CD14-positive monocyte (primary cell): ENCODE measurements around the gene SLC35F3. TPM values are rescaled to one million over a fixed set of nuclear protein-coding genes. Genes with fewer than 3 reads are reported as not detected.
A peak's percentile ranks its signal among the peaks of the same experiment; 100 is the strongest.

Experiments used
- DNase-seq, 3 donors: peaks; one replicate each; pipeline ENCODE4 v3.0.0-alpha.2; 2011 to 2022
- H2AFZ ChIP-seq: 2 replicates; pipeline ENCODE4 v1.6.0; 2012; ENCODE audit warnings: mild to moderate bottlenecking, low read depth, low read length, inconsistent platforms; ENCODE audit not compliant: insufficient read depth, poor library complexity, severe bottlenecking
- H3K27ac ChIP-seq, 2 donors: 1 replicate in 1 of 2; 2 replicates in 1 of 2; pipeline ENCODE4 v1.5.1; 2012 to 2013; ENCODE audit warnings: low read length in 2 of 2, control low read depth in 1 of 2, inconsistent platforms in 1 of 2, low read depth in 1 of 2, mild to moderate bottlenecking in 1 of 2
- H3K27me3 ChIP-seq, 2 donors: one replicate each; pipeline versions ENCODE4 v1.6.0 to v1.6.1; 2011 to 2013; ENCODE audit warnings: low read length in 2 of 2; ENCODE audit not compliant: control insufficient read depth in 2 of 2, insufficient read depth in 2 of 2
- H3K36me3 ChIP-seq, 2 donors: replicated peaks in 1 of 2; 1 replicate in 1 of 2; 2 replicates in 1 of 2; pipeline versions ENCODE4 v1.5.1 to v1.6.1; 2012 to 2013; ENCODE audit warnings: low read length in 2 of 2, control low read depth in 1 of 2, inconsistent platforms in 1 of 2, mild to moderate bottlenecking in 1 of 2; ENCODE audit not compliant: insufficient read depth in 2 of 2, control insufficient read depth in 1 of 2
- H3K4me1 ChIP-seq, 2 donors: 1 replicate in 1 of 2; 2 replicates in 1 of 2; pipeline versions ENCODE4 v1.5.1 to v1.6.1; 2012 to 2013; ENCODE audit warnings: low read length in 2 of 2, control low read depth in 1 of 2, inconsistent platforms in 1 of 2, mild to moderate bottlenecking in 1 of 2, moderate library complexity in 1 of 2; ENCODE audit not compliant: insufficient read depth in 2 of 2, control insufficient read depth in 1 of 2
- H3K4me2 ChIP-seq: replicated peaks from 2 replicates; pipeline ENCODE3; 2012; ENCODE audit warnings: low read length, moderate library complexity, mild to moderate bottlenecking; ENCODE audit not compliant: poor library complexity, severe bottlenecking; ENCODE audit errors: extremely low read depth
- H3K4me3 ChIP-seq, 3 experiments: fragments of 200-600 bp in 1 of 3; sonication (generic) in 1 of 3; replicated peaks in 1 of 3; 1 replicate in 2 of 3; 2 replicates in 1 of 3; pipeline ENCODE4 v1.5.1; 2011 to 2013; ENCODE audit warnings: low read length in 3 of 3, mild to moderate bottlenecking in 3 of 3, control low read depth in 2 of 3, low read depth in 2 of 3, inconsistent platforms in 1 of 3, moderate library complexity in 1 of 3
- H3K79me2 ChIP-seq: 2 replicates; pipeline ENCODE4 v1.6.0; 2012; ENCODE audit warnings: mild to moderate bottlenecking, control low read depth, inconsistent platforms, low read length, moderate library complexity; ENCODE audit not compliant: insufficient read depth
- H3K9ac ChIP-seq: 2 replicates; pipeline ENCODE4 v1.6.0; 2017; ENCODE audit warnings: low read length, mild to moderate bottlenecking; ENCODE audit not compliant: insufficient read depth, poor library complexity, severe bottlenecking
- H3K9me3 ChIP-seq, 2 donors: replicated peaks in 1 of 2; 1 replicate in 1 of 2; 2 replicates in 1 of 2; pipeline versions ENCODE4 v1.5.1 to v1.6.1; 2012 to 2013; ENCODE audit warnings: low read length in 2 of 2, control low read depth in 1 of 2; ENCODE audit not compliant: control insufficient read depth in 1 of 2, insufficient read depth in 1 of 2
- H4K20me1 ChIP-seq: 2 replicates; pipeline ENCODE4 v1.6.0; 2012; ENCODE audit warnings: mild to moderate bottlenecking, low read length, control low read depth, moderate library complexity; ENCODE audit not compliant: insufficient read depth
- H3K27ac Mint-ChIP-seq, 7 donors: one replicate each; pipeline ENCODE4 v1.8.0; 2020; ENCODE audit warnings: mild to moderate bottlenecking in 7 of 7, mixed read lengths in 7 of 7, moderate library complexity in 6 of 7, inconsistent platforms in 2 of 7
- H3K27me3 Mint-ChIP-seq, 3 donors: one replicate each; pipeline ENCODE4 v1.8.0; 2021 to 2022; ENCODE audit warnings: low read depth in 3 of 3, mild to moderate bottlenecking in 3 of 3, mixed read lengths in 3 of 3, moderate library complexity in 3 of 3, inconsistent platforms in 1 of 3
- H3K36me3 Mint-ChIP-seq, 2 donors: one replicate each; pipeline ENCODE4 v1.8.0; 2020; ENCODE audit warnings: mixed read lengths in 2 of 2, inconsistent platforms in 1 of 2, mild to moderate bottlenecking in 1 of 2
- H3K4me1 Mint-ChIP-seq: one replicate; pipeline ENCODE4 v1.8.0; 2020; ENCODE audit warnings: mild to moderate bottlenecking, mixed read lengths
- H3K4me3 Mint-ChIP-seq, 2 donors: one replicate each; pipeline ENCODE4 v1.8.0; 2020; ENCODE audit warnings: mild to moderate bottlenecking in 2 of 2, mixed read lengths in 2 of 2, moderate library complexity in 1 of 2
- H3K9me3 Mint-ChIP-seq, 7 donors: one replicate each; pipeline ENCODE4 v1.8.0; 2020 to 2022; ENCODE audit warnings: mixed read lengths in 7 of 7, mild to moderate bottlenecking in 6 of 7, moderate library complexity in 6 of 7, inconsistent platforms in 2 of 7
- WGBS: methylation state at CpG from one replicate; pipeline ENCODE4 v1.1.5; 2013; ENCODE audit warnings: missing lambda C conversion rate; ENCODE audit not compliant: insufficient coverage; 5-methylcytosine and 5-hydroxymethylcytosine counted together
- intact Hi-C, 2 donors: fragments of 100-400 bp; cut with micrococcal nuclease; formaldehyde crosslinking; loops; one replicate each; pipeline versions ENCODE4 v1.15.0 to v1.15.1; 2023
- polyA plus RNA-seq, 3 donors: library from polyadenylated mRNA; depleted of rRNA in 1 of 3; unstranded in 2 of 3; stranded (reverse) in 1 of 3; fragments of 300-500 nt in 2 of 3; fragments of >200 nt in 1 of 3; fragmentation: Illumina TruSeq in 2 of 3; gene quantifications; 1 replicate in 2 of 3; 2 replicates in 1 of 3; pipeline ENCODE4 v1.2.3, GENCODE V29; 2012 to 2021
- TF ChIP-seq, protein P1 (sequence below): fragments of 200-600 bp; IDR thresholded peaks from one replicate; pipeline ENCODE4 v1.8.0; 2022; ENCODE audit warnings: antibody characterized with exemption, mild to moderate bottlenecking

SLC35F3 gene
- polyA plus RNA-seq, 3 donors: 0.17 to 0.78 TPM; not detected in 1

DNA sequence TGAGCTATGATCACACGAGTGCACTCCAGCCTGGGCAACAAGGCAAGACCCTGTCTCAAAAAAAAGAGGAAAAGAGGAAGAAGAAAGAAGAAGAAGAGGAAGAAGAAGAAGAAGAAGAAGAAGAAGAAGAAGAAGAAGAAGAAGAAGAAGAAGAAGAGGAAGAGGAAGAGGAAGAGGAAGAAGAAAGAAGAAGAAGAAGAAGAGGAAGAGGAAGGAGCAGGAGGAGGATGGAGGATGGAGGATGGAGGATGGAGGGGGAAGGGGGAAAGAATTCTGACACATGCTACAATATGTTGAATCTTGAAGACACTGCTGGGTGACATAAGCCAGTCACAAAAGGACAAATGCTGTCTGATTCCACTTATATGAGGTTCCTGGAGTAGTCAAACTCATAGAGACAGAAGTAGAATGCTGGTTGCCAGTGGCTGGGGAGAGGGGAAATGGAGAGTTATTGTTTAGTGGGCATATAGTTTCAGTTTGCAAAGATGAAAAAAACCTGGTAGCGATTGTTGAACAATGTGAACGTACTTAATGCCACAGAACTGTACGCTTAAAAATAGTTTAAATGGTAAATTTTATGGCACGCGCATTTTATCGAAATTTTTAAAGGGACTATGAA lies 421.5 kb downstream of the SLC35F3 start:
- Histone ChIP-seq H3K9ac (no peak overlapping the region), H3K9me3 (no peaks in the 10 kb centered on the region), H3K27me3 (no peaks in the 10 kb centered on the region), H3K4me1 (peaks cover 38 to 41% of the 10 kb centered on the region in 2 donors), H3K36me3 (no peaks in the 10 kb centered on the region), H3K79me2 (no peaks in the 10 kb centered on the region), H3K4me3 (peak overlapping the region; percentile 5 to 68 (median 11)), H3K4me2 (peak overlapping the region; percentile 67), H2AFZ (peak overlapping the region; percentile 48), H4K20me1 (no peaks in the 10 kb centered on the region), H3K27ac (peak overlapping the region in 1 of 2 donors; percentile 40)
- intact Hi-C loops: loop anchor here (5.0 to 10.0 kb wide), 4 partner anchors 46 to 279 kb away; partner anchors contain the start of genes COA6 (in 2 of the 2) and TARBP1 (in 1 of the 2)
- peak overlapping the region in 6 of 7 donors; percentile 23 to 84 (median 66) for H3K27ac Mint-ChIP-seq
- H3K9me3 Mint-ChIP-seq: peaks cover 2 to 20% (median 11%) of the 10 kb centered on the region in 7 donors
- H3K36me3 Mint-ChIP-seq: no peaks in the 10 kb centered on the region
- H3K27me3 Mint-ChIP-seq: peaks cover 2 to 17% (median 5%) of the 10 kb centered on the region in 3 donors
- WGBS: 25% methylated on average over 2 of the region's 7 CpGs
- TF ChIP-seq, protein P1, sequence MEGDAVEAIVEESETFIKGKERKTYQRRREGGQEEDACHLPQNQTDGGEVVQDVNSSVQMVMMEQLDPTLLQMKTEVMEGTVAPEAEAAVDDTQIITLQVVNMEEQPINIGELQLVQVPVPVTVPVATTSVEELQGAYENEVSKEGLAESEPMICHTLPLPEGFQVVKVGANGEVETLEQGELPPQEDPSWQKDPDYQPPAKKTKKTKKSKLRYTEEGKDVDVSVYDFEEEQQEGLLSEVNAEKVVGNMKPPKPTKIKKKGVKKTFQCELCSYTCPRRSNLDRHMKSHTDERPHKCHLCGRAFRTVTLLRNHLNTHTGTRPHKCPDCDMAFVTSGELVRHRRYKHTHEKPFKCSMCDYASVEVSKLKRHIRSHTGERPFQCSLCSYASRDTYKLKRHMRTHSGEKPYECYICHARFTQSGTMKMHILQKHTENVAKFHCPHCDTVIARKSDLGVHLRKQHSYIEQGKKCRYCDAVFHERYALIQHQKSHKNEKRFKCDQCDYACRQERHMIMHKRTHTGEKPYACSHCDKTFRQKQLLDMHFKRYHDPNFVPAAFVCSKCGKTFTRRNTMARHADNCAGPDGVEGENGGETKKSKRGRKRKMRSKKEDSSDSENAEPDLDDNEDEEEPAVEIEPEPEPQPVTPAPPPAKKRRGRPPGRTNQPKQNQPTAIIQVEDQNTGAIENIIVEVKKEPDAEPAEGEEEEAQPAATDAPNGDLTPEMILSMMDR: no peak
- peaks cover 45% of the 10 kb centered on the region for H3K4me1 Mint-ChIP-seq
- DNase-seq: peak in 2 of 3 donors; percentile 29 to 31
- H3K4me3 Mint-ChIP-seq: peak overlapping the region; percentile 74

GRCh38 chr1:234326497-234327366 lies 422.3 kb downstream of the SLC35F3 start:
- Histone ChIP-seq H3K9me3 (no peaks in the 10 kb centered on the region), H4K20me1 (no peaks in the 10 kb centered on the region), H3K27ac (peak overlapping the region in 1 of 2 donors; percentile 40), H3K4me2 (peak overlapping the region; percentile 67), H3K4me1 (peaks cover 46 to 48% of the 10 kb centered on the region in 2 donors), H3K36me3 (no peaks in the 10 kb centered on the region), H3K79me2 (no peaks in the 10 kb centered on the region), H3K4me3 (peak overlapping the region; percentile 5 to 68 (median 11)), H3K27me3 (no peaks in the 10 kb centered on the region), H2AFZ (peak overlapping the region; percentile 48), H3K9ac (no peak overlapping the region)
- peak overlapping the region in 6 of 7 donors; percentile 15 to 87 (median 70) for H3K27ac Mint-ChIP-seq
- peaks cover 2 to 13% (median 5%) of the 10 kb centered on the region in 3 donors for H3K27me3 Mint-ChIP-seq
- H3K36me3 Mint-ChIP-seq: no peaks in the 10 kb centered on the region
- H3K4me3 Mint-ChIP-seq: peak overlapping the region; percentile 74
- intact Hi-C loops: loop anchor here (5.0 to 10.0 kb wide), 4 partner anchors 46 to 278 kb away; partner anchors contain the start of genes COA6 (in 2 of the 2) and TARBP1 (in 1 of the 2)
- TF ChIP-seq, protein P1: peak; percentile 72
- peaks cover 52% of the 10 kb centered on the region for H3K4me1 Mint-ChIP-seq
- 2% methylated on average over 10 of the region's 20 CpGs for WGBS
- peaks cover 2 to 21% (median 11%) of the 10 kb centered on the region in 7 donors for H3K9me3 Mint-ChIP-seq
- peak in 2 of 3 donors; percentile 55 to 58 for DNase-seq
